Epithelial cell of proximal tubule (primary cell): ENCODE measurements around the gene RCE1. TPM values are rescaled to one million over a fixed set of nuclear protein-coding genes. Genes with fewer than 3 reads are reported as not detected.
"Not testable (repeated sequence)": the region's sequence is repeated elsewhere in the genome, so short reads cannot be mapped to it uniquely, and the experiment has no call there.

Experiments
- DNase-seq: peaks from one replicate; pipeline ENCODE4 v3.0.0-alpha.2; 2011; ENCODE audit warnings: low read depth
- H3K4me3 ChIP-seq: 2 replicates; pipeline ENCODE4 v1.5.1; 2011; ENCODE audit warnings: low read depth, mild to moderate bottlenecking, low read length
- total RNA-seq: library from RNA; depleted of rRNA; stranded (reverse); fragments of >200 nt; gene quantifications from 2 replicates; pipeline ENCODE4 v1.2.3, GENCODE V29; 2015
- TF ChIP-seq, protein P1 (sequence below): conservative IDR thresholded peaks from 2 replicates; pipeline ENCODE4 v1.5.1; 2012; ENCODE audit warnings: low read depth, mild to moderate bottlenecking, low read length

The RCE1 gene
- total RNA-seq, 1 donor from 2014 or later, result 41.7 TPM

DNA sequence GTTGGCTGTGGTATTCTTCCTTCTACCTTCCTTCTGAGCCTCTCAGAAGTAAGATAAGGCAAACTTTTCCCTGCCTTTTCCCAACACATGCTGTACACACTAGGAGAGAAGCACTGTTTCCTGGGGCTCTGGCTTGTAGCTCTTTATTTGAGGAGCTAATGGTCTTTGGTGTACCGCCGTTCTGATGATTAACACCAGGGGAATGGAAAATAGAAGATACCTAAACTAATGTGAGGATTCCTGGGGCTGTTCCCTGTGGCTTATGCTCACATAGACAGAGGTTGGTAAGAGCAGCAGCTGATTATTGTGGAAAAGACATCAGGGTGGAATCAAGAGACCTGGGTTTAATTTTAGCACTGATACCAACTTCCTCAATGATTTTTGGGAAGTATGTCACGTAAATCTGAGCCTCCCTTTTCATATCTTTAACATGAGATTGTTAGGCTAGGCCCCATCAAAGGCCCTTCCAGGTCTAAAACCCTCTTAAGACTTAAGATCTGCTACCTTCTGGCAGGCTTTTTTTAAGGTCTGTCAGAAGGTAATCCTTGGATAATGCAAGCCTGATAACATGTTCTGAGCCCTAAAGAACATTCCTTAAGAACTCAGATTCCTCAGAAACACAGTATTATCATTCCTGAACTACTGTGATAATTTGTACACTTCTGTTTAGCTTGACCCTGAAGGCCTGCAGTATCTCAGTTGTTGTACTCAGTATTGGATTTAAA, 24.8 kb upstream of the RCE1 start:
- no peak overlapping the region for H3K4me3 ChIP-seq
- DNase-seq, result no peak
- TF ChIP-seq, protein P1, sequence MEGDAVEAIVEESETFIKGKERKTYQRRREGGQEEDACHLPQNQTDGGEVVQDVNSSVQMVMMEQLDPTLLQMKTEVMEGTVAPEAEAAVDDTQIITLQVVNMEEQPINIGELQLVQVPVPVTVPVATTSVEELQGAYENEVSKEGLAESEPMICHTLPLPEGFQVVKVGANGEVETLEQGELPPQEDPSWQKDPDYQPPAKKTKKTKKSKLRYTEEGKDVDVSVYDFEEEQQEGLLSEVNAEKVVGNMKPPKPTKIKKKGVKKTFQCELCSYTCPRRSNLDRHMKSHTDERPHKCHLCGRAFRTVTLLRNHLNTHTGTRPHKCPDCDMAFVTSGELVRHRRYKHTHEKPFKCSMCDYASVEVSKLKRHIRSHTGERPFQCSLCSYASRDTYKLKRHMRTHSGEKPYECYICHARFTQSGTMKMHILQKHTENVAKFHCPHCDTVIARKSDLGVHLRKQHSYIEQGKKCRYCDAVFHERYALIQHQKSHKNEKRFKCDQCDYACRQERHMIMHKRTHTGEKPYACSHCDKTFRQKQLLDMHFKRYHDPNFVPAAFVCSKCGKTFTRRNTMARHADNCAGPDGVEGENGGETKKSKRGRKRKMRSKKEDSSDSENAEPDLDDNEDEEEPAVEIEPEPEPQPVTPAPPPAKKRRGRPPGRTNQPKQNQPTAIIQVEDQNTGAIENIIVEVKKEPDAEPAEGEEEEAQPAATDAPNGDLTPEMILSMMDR, result no peak

DNA sequence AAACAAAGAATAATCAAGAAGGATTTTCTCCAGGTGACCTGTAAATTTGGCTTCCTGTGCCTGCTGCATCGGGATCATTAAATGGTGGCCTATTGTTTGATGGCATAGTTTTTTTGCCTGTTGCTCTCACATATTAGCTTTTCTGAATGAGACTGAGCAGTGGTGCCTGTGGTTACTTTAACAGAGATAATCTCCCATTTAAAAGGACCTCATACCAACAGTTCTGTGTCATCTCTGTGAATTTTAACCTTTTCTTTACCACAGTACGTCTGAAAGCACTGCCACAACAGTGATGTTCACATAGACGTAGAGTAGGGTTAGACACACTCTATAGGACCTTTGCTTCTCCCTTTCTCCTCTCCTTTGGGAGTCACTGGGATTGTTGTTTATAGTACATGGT, 22.9 kb upstream of the RCE1 start:
- TF ChIP-seq, protein P1, result no peak
- no peak overlapping the region for H3K4me3 ChIP-seq
- DNase-seq, result no peak

DNA sequence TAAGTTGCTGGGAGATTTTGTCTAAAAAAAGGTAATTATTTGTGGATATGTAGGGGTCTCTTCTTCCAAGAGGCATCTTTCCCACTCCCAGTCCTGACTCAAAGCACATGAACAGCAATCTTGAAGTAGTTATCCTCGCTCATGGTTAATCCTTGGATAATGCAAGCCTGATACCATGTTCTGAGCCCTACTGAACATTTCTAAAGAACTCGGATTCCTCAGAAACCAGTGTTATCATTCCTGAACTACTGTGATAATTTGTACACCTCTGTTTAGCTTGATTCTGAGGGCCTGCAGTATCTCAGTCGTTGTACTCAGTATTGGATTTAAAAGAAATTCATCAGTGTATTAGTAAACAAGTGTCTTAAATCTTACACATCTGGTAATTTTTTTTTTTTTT, 22.3 kb upstream of the RCE1 start:
- no peak for DNase-seq
- TF ChIP-seq, protein P1, result no peak
- H3K4me3 ChIP-seq, result no peak overlapping the region

DNA sequence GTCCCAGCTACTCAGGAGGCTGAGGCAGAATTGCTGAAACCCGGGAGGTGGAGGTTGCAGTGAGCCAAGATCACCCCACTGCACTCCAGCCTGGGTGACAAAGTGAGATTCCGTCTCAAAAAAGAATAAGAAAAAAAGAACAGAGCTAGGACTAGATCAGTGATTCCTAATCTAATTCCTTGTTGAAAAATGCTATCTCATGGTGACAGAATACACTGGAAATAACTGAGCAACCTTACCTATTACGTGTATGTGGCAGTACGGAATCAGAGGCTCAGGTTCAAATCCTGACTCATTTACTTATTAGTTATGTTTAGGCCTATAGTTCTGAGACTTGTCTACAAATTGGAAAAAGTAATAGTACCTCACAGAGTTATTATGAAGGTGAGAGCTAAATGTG, 19.5 kb upstream of the RCE1 start:
- no peak for DNase-seq
- no peak overlapping the region for H3K4me3 ChIP-seq
- TF ChIP-seq, protein P1, result no peak

DNA sequence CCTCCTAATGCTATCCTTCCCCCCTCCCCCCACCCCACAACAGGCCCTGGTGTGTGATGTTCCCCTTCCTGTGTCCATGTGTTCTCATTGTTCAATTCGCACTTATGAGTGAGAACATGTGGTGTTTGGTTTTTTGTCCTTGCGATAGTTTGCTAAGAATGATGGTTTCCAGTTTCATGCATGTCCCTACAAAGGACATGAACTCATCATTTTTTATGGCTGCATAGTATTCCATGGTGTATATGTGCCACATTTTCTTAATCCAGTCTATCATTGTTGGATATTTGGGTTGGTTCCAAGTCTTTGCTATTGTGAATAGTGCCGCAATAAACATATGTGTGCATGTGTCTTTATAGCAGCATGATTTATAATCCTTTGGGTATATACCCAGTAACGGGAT, 18.7 kb upstream of the RCE1 start:
- H3K4me3 ChIP-seq, DNase-seq: not testable (repeated sequence)

DNA sequence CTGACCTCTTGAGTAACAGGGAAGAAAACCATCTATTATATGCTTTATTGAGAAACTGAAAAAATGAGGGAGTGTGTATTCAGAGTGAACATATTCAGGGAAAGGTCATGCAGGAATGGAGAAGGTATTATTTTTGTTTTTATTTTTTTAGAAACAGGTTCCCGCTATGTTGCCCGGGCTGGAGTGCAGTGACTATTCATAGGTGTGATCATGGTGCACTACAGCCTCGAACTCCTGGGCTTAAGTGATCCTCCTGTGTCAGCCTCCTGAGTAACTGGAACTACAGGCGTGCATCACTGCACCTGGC, 8.7 kb upstream of the RCE1 start:
- TF ChIP-seq, protein P1, result no peak
- H3K4me3 ChIP-seq, result no peak overlapping the region
- no peak for DNase-seq

DNA sequence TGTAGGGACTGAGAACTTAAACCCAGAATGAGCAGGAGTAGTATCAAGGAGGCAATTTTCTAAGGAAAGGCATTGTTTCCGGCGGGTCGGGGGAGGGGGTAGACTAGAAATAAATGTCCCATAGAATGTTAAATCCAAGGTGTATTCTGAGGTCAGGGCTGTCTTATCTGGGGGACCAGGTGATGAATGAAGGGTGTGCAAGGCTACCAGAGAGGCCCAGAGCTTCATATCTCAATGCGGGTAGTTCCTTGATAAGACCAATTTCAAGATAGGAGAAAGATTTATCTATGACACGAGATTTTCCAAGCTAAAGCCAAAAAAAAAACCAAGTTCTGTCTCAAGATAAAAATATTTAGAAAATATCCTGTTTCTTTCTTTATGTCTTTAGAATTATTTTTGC, 8.3 kb upstream of the RCE1 start:
- DNase-seq, result no peak
- TF ChIP-seq, protein P1, result no peak
- no peak overlapping the region for H3K4me3 ChIP-seq
